HG02885 (cell line): ENCODE results near the gene MYH15.

Experiments used
- ATAC-seq: cut with Tn5 transposase; IDR thresholded peaks from one replicate; pipeline ENCODE4 v1.9.1; 2021; ENCODE audit warnings: mild to moderate bottlenecking; ENCODE audit not compliant: unreplicated experiment, poor library complexity

Gene MYH15

DNA sequence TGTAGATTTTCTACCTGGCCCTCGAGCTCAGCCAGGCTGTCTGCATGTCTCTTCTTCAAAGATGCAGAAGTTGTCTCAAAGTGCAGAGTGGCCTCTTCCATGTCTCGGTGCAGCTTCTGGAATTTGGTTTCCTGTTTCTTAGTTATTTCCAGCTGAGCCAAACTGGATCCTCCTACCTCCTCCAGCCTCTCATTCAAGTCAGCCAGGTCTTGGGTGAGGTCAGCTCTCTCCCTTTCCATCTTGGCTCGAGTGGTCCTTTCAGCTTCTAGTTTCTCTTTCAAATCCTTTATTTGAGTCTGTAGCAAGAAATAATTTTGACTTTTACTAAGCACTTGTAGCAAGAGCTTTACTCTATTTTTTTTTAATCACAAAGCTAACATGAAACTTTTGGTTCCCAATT lies 81.8 kb downstream of the MYH15 start:
- no peak for ATAC-seq

- no peak for ATAC-seq
Measured at GRCh38 chr3:108420926-108421325, 89.5 kb downstream of the MYH15 start.

DNA sequence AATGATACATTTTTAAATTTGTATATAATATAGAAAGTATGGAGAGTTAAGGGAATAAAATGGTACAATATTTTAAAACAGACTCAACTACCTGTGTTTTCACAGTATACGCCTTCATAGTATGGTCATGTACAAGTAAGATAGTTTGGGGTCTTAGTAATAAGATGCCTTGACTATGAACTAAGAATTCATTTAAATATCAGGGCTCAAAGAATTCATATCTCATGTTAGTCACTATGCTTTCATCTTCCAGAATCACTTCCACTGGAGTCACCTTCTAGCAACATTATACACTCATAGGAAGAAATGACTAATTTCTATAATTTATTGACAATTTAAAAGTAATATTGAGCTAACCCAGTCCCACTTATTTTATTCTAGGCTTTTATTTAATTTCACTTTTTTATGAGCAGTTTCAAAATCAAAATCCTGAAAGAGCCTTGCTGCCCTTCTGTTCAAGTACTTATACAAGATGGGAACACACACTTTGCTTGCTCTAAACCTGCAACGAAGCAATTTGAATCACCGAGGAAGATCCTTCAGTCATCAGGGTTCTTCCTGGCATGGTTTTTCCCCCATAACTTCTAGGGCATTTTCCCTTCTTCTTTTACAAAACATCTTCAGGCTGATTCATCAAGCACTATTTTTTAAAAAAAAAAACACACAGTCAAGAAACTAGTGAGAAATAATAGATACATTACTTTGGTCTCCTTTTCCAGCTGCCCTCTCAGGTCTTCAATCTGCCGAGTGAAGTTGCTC lies 94.1 kb downstream of the MYH15 start:
- no peak for ATAC-seq

DNA sequence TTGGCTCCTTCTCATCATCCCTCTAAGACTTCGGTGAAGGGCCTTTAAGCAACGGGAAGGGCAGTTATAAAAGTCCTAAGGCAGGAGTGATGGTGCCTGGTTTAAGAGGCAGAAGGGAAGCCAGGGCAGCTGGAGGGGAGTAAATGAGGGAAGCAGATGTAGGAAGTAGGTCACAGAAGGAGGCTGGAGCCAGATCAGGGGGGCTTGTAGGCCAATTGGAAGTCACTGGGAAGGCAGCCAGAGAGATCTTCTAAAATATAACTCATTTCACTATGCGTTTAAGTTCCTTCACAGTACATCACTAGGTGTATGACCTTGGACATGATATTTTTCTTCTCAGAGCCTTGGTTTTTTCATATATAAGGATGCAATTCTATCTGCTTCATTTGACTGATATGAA lies 94.7 kb downstream of the MYH15 start:
- no peak for ATAC-seq

DNA sequence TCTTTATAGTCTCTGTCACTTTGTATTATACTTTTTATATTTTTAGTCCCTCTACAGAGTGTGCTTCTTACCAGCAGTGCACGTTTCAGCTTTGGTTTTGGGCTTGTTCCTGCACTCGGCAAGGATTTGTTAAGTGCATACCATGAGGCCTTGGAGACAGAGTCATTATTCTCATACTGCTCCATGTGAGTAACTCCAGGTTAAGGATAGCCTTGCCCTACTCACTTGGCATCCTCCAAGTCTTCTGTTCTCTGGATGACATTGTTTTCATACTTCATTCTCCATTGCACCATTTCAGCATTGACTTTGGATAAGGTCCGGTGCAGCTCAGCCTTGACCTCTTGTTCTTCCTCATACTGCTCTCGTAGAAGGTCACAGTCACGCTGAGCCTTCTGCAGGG lies 96.4 kb downstream of the MYH15 start:
- no peak for ATAC-seq

DNA sequence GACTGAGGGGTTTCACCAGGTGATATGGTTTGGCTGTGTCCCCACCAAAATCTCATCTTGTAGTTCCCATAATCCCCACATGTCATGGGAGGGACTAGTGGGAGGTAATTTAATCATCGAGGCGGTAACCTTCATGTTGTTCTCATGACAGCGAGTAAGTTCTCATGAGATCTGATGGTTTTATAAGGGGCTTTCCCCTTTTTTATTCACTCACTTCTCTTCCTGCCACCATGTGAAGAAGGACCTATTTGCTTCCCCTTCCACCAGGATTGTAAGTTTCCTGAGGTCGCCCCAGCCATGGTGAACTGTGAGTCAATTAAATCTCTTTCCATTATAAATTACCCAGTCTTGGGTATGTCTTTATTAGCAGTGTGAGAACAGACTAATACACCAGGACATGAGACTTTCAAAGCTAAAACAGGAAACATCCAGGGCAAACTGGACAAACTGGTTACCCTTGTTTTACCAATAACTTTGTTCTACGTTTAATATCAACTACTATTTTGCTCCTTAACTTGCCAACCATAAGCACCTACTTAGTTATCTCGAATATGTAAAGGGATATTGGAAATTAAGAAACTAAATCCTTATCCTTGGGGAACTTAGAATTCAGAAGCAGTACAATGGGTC lies 98.2 kb downstream of the MYH15 start:
- ATAC-seq = no peak

- no peak for ATAC-seq
Measured at GRCh38 chr3:108410531-108410984, 99.8 kb downstream of the MYH15 start.

- ATAC-seq = no peak
Measured at GRCh38 chr3:108409800-108410178, 100.6 kb downstream of the MYH15 start.

GRCh38 chr3:108408883-108409799 lies 101.3 kb downstream of the MYH15 start:
- ATAC-seq = no peak

DNA sequence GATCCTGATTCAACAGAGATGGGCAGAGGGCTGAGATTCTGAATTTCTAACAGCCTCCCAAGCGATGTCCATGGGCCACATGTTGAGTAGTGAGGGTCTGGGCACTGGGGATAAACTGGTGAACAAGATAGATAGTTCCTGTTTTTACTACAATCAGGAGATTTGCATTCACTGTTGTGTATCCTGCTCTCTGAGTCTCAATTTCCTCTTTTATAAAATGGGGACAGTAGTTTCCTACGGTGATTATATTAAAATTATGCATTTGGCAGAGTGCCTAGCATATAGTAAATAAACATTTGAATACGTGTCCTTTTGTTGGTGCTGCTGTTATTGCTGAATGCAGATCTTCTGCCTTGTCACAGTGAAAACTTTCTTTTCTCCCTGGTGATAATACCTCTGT lies 102.5 kb downstream of the MYH15 start:
- ATAC-seq = no peak

GRCh38 chr3:108406661-108407206 lies 103.7 kb downstream of the MYH15 start:
- peak; percentile 97 for ATAC-seq

DNA sequence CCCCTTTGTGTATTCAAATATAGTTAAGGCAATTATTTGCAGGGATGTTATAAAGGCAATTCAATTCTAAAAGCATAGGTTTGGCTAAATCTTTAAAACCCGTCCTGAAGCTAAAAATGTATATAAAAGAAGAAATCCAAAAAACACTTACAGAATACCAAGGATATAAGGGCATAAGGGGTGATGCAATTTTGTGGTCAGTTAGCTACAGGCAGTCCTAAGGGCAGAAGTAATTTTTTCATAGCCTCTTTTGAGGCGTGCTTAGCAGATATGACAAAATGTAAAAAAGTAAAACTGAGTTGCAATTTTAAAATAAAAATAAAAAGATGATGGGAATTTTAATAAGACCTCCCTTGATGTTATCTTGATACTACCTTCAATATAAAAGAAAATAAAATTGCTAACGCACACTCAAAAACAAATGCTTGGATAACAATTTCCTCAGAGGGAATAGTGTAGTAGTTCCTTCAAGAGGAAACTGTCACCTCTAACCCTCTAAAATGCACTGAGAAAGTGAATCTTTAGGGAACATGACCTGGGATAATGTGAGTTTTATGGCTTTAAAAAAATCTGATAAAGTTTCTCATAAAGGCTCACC lies 104.2 kb downstream of the MYH15 start:
- ATAC-seq = peak; percentile 20

DNA sequence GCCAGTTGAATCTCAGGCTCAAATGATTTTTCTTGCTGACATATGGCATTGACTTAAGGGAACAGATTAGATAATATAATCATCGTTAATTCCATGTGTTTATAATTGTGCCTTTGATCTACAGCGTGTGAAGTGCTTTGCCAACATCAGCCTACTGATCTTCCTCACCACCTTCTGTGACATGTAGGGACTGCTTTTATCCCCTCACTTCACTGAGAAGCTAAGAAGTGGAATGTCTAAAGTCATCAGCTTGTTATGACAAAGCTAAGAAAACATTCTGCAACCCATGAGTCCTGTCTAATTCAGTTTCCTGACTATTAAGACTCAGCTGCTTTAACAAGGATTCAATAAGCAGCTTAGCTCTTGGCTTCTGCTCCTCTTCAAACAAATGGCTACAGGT lies 106.0 kb downstream of the MYH15 start:
- ATAC-seq = no peak

DNA sequence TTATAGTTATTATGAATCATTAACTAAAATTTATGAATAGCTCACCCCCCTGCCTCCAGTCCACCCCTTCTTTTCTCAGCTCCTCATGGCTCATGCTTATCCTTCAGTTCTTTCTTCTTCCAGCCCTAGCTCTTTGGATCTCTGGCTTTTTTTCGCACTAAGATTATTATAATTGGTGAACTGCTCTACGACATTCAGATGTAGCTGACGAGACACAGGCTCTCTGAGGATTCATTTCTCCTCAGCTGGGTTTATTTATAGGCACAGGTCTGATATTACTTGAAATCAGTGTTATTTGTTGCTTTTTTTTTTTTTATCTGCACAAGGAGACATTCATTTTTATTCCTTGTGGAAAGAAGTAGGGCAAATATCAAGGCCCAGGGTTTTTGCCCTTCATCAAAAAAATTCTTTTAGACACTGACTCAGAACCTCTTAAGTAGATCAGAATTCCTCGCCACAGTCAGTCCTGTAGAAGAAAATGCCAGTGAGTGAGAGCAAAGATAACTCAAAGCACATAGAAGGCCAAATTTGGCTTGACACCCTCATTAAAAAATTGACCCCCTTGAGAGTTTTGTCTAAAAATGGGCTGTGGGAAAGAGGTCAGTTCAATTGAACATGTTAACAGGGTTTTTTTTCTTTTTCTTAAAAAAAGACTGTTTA lies 106.6 kb downstream of the MYH15 start:
- no peak for ATAC-seq

DNA sequence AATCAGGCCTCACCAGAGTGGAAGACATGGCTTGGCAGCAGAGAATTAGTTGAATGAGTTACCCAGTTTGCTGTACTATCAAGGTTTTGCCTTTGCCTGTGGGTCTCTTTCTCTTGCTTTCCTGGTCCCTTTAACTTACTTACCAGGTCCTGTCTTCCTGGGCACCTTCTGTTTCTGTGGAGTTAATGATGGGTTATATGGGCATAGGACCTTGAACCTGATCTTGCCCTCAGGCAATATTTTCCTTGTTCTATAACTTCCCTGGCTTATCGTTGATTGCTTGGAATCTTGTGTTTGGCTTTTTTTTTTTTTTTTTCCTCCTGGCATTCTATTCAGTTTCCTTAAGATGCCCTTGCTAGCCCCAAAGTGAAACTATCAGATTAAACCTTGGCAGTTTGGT lies 107.2 kb downstream of the MYH15 start:
- ATAC-seq = no peak

- no peak for ATAC-seq
Measured at GRCh38 chr3:108401836-108402235, 108.6 kb downstream of the MYH15 start.

GRCh38 chr3:108398510-108398909 lies 111.9 kb downstream of the MYH15 start:
- ATAC-seq = no peak

- no peak for ATAC-seq
Measured at GRCh38 chr3:108396336-108396735, 114.1 kb downstream of the MYH15 start.

GRCh38 chr3:108394563-108394962 lies 115.8 kb downstream of the MYH15 start:
- no peak for ATAC-seq

GRCh38 chr3:108394016-108394415 lies 116.4 kb downstream of the MYH15 start:
- no peak for ATAC-seq
